H9 (cell line): Measurements from ENCODE around the gene BCO1. TPM values are rescaled to one million over a fixed set of nuclear protein-coding genes. Genes with fewer than 3 reads are reported as not detected.

ENCODE experiments used
- DNase-seq: peaks from one replicate; pipeline ENCODE4 v3.0.0-alpha.2; 2017
- H2AFZ ChIP-seq: one replicate; pipeline ENCODE4 v1.6.1; 2013; ENCODE audit warnings: mild to moderate bottlenecking, low read length, control low read depth, moderate library complexity
- H2AK5ac ChIP-seq: 2 replicates; pipeline ENCODE4 v1.6.1; 2013; ENCODE audit warnings: low read length, control low read depth, mixed read lengths; ENCODE audit not compliant: insufficient read length
- H2BK120ac ChIP-seq: one replicate; pipeline ENCODE4 v1.6.1; 2013; ENCODE audit warnings: low read depth, mild to moderate bottlenecking, low read length, control low read depth, inconsistent platforms; ENCODE audit not compliant: poor library complexity, severe bottlenecking
- H2BK12ac ChIP-seq: 2 replicates; pipeline ENCODE4 v1.6.1; 2013; ENCODE audit warnings: low read length, control low read depth, mixed read lengths, low read depth; ENCODE audit not compliant: insufficient read length
- H2BK15ac ChIP-seq: 2 replicates; pipeline ENCODE4 v1.6.1; 2013; ENCODE audit warnings: low read depth, low read length, control low read depth
- H2BK20ac ChIP-seq: one replicate; pipeline ENCODE4 v1.6.1; 2013; ENCODE audit warnings: low read depth, mild to moderate bottlenecking, low read length, control low read depth, inconsistent platforms; ENCODE audit not compliant: poor library complexity, severe bottlenecking
- H2BK5ac ChIP-seq: 2 replicates; pipeline ENCODE4 v1.6.1; 2013; ENCODE audit warnings: low read length, control low read depth, mixed read lengths; ENCODE audit not compliant: insufficient read length
- H3K14ac ChIP-seq: 2 replicates; pipeline ENCODE4 v1.6.1; 2013; ENCODE audit warnings: low read length, control low read depth; ENCODE audit not compliant: insufficient read depth
- H3K18ac ChIP-seq: 2 replicates; pipeline ENCODE4 v1.6.1; 2013; ENCODE audit warnings: low read depth, mild to moderate bottlenecking, mixed read lengths, low read length, control low read depth; ENCODE audit not compliant: insufficient read length
- H3K23ac ChIP-seq: 2 replicates; pipeline ENCODE4 v1.6.1; 2013; ENCODE audit warnings: low read length, control low read depth, mixed read lengths, low read depth; ENCODE audit not compliant: insufficient read length
- H3K23me2 ChIP-seq: 2 replicates; pipeline ENCODE4 v1.6.1; 2013; ENCODE audit warnings: low read depth, mild to moderate bottlenecking, mixed read lengths, low read length, control low read depth; ENCODE audit not compliant: insufficient read length, poor library complexity, severe bottlenecking
- H3K27ac ChIP-seq: 2 replicates; pipeline ENCODE4 v1.5.1; 2013; ENCODE audit warnings: low read length, control low read depth, mixed read lengths, low read depth; ENCODE audit not compliant: insufficient read length
- H3K27me3 ChIP-seq: 2 replicates; pipeline ENCODE4 v1.6.1; 2013; ENCODE audit warnings: low read length, control low read depth, inconsistent platforms; ENCODE audit not compliant: insufficient read depth
- H3K4ac ChIP-seq: 2 replicates; pipeline ENCODE4 v1.6.1; 2013; ENCODE audit warnings: low read depth, mild to moderate bottlenecking, control low read depth, inconsistent platforms, low read length, moderate library complexity
- H3K4me1 ChIP-seq: 2 replicates; pipeline ENCODE4 v1.6.1; 2013; ENCODE audit warnings: low read length, control low read depth, inconsistent platforms; ENCODE audit not compliant: insufficient read depth
- H3K4me2 ChIP-seq: 2 replicates; pipeline ENCODE4 v1.6.1; 2013; ENCODE audit warnings: low read length, control low read depth, mixed read lengths; ENCODE audit not compliant: insufficient read length, insufficient read depth
- H3K56ac ChIP-seq: 2 replicates; pipeline ENCODE4 v1.6.1; 2013; ENCODE audit warnings: low read depth, mild to moderate bottlenecking, mixed read lengths, low read length, control low read depth; ENCODE audit not compliant: insufficient read length
- H3K79me1 ChIP-seq: 2 replicates; pipeline ENCODE4 v1.6.1; 2013; ENCODE audit warnings: low read depth, mild to moderate bottlenecking, moderate library complexity, low read length, control low read depth, inconsistent platforms; ENCODE audit not compliant: insufficient read depth, poor library complexity, severe bottlenecking
- H3K79me2 ChIP-seq: 2 replicates; pipeline ENCODE4 v1.6.1; 2013; ENCODE audit warnings: low read length, control low read depth, inconsistent platforms; ENCODE audit not compliant: insufficient read depth
- H3K9ac ChIP-seq: 2 replicates; pipeline ENCODE4 v1.6.1; 2013; ENCODE audit warnings: low read length, control low read depth, mixed read lengths; ENCODE audit not compliant: insufficient read length; ENCODE audit errors: extremely low read depth
- H3K9me3 ChIP-seq: one replicate; pipeline ENCODE4 v1.6.1; 2013; ENCODE audit warnings: low read depth, low read length, inconsistent platforms; ENCODE audit not compliant: control insufficient read depth
- H3T11ph ChIP-seq: one replicate; pipeline ENCODE4 v1.6.1; 2013; ENCODE audit warnings: mild to moderate bottlenecking, low read length, control low read depth, inconsistent platforms
- H4K20me1 ChIP-seq: one replicate; pipeline ENCODE4 v1.6.1; 2013; ENCODE audit not compliant: control insufficient read depth, insufficient read length, insufficient read depth
- H4K5ac ChIP-seq: 2 replicates; pipeline ENCODE4 v1.6.1; 2013; ENCODE audit warnings: low read depth, mild to moderate bottlenecking, mixed read lengths, low read length, control low read depth; ENCODE audit not compliant: insufficient read length
- H4K8ac ChIP-seq: replicated peaks from 2 replicates; pipeline ENCODE4 v1.6.1; 2013; ENCODE audit warnings: low read length, control low read depth, mixed read lengths, low read depth; ENCODE audit not compliant: insufficient read length
- H4K91ac ChIP-seq: 2 replicates; pipeline ENCODE4 v1.6.1; 2013; ENCODE audit warnings: low read depth, mild to moderate bottlenecking, moderate library complexity, mixed read lengths, low read length, control low read depth; ENCODE audit not compliant: insufficient read length
- H3K27ac Mint-ChIP-seq, 3 experiments: 2 replicates in 2 of 3; 3 replicates in 1 of 3; pipeline ENCODE4 v1.8.0; 2020 to 2021; ENCODE audit warnings: mixed read lengths in 3 of 3, mild to moderate bottlenecking in 1 of 3, moderate library complexity in 1 of 3
- H3K27me3 Mint-ChIP-seq: 2 replicates; pipeline ENCODE4 v1.8.0; 2021; ENCODE audit warnings: low read depth, mild to moderate bottlenecking, moderate library complexity, mixed read lengths
- H3K36me3 Mint-ChIP-seq, 3 experiments: 2 replicates in 2 of 3; 3 replicates in 1 of 3; pipeline ENCODE4 v1.8.0; 2020 to 2021; ENCODE audit warnings: low read depth in 3 of 3, mixed read lengths in 3 of 3; ENCODE audit not compliant: insufficient read depth in 1 of 3
- H3K4me1 Mint-ChIP-seq, 2 experiments: 2 replicates each; pipeline ENCODE4 v1.8.0; 2020; ENCODE audit warnings: mixed read lengths in 2 of 2
- H3K4me3 Mint-ChIP-seq, 2 experiments: 2 replicates in 1 of 2; 3 replicates in 1 of 2; pipeline ENCODE4 v1.8.0; 2020 to 2021; ENCODE audit warnings: mild to moderate bottlenecking in 2 of 2, mixed read lengths in 2 of 2, moderate library complexity in 1 of 2
- H3K9me3 Mint-ChIP-seq, 2 experiments: 2 replicates in 1 of 2; 3 replicates in 1 of 2; pipeline ENCODE4 v1.8.0; 2020; ENCODE audit warnings: mild to moderate bottlenecking in 2 of 2, mixed read lengths in 2 of 2, moderate library complexity in 1 of 2
- WGBS: extraction: QIAGEN DNeasy Blood & Tissue Kit; methylation state at CpG from one replicate; pipeline ENCODE4 v1.1.7; 2013; ENCODE audit warnings: missing lambda C conversion rate, low lambda C conversion rate, mixed read lengths; ENCODE audit not compliant: insufficient read length; ENCODE audit errors: extremely low coverage; 5-methylcytosine and 5-hydroxymethylcytosine counted together
- total RNA-seq: library from RNA; stranded (reverse); gene quantifications from 2 replicates; pipeline ENCODE4 v1.2.1, GENCODE V29; 2021
- TF ChIP-seq, protein P1 (sequence below): fragments of 200-600 bp; sonication (generic); conservative IDR thresholded peaks from 3 replicates; pipeline ENCODE4 v1.8.0; 2021; ENCODE audit warnings: antibody characterized with exemption, mild to moderate bottlenecking

BCO1 gene
- total RNA-seq, 1 experiment from 2014 or later = not detected

- no peak overlapping the region for H3K4ac ChIP-seq
- no peak overlapping the region for H3K56ac ChIP-seq
- H3K27me3 Mint-ChIP-seq = no peaks in the 10 kb centered on the region
- H3K4me1 ChIP-seq = no peaks in the 10 kb centered on the region; the same call in 1 of the 2 replicates
- H3K23me2 ChIP-seq = peaks cover 10% of the 10 kb centered on the region
- no peak overlapping the region for H4K8ac ChIP-seq
- H3K9me3 Mint-ChIP-seq = no peaks in the 10 kb centered on the region
- H2BK120ac ChIP-seq = no peak overlapping the region
- no peak overlapping the region for H3K9ac ChIP-seq
- no peak overlapping the region for H2BK12ac ChIP-seq
- no peaks in the 10 kb centered on the region for H4K20me1 ChIP-seq
- H2BK5ac ChIP-seq = no peak overlapping the region
- TF ChIP-seq, protein P1, sequence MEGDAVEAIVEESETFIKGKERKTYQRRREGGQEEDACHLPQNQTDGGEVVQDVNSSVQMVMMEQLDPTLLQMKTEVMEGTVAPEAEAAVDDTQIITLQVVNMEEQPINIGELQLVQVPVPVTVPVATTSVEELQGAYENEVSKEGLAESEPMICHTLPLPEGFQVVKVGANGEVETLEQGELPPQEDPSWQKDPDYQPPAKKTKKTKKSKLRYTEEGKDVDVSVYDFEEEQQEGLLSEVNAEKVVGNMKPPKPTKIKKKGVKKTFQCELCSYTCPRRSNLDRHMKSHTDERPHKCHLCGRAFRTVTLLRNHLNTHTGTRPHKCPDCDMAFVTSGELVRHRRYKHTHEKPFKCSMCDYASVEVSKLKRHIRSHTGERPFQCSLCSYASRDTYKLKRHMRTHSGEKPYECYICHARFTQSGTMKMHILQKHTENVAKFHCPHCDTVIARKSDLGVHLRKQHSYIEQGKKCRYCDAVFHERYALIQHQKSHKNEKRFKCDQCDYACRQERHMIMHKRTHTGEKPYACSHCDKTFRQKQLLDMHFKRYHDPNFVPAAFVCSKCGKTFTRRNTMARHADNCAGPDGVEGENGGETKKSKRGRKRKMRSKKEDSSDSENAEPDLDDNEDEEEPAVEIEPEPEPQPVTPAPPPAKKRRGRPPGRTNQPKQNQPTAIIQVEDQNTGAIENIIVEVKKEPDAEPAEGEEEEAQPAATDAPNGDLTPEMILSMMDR = no peak
- no peak overlapping the region for H2AK5ac ChIP-seq
- peaks cover 26% of the 10 kb centered on the region; the same call in 1 of the 2 replicates for H3K79me2 ChIP-seq
- H3K4me1 Mint-ChIP-seq = peaks cover 21 to 26% of the 10 kb centered on the region in 2 experiments
- H2AFZ ChIP-seq = no peak overlapping the region
- no peak overlapping the region for H4K91ac ChIP-seq
- no peak overlapping the region for H2BK15ac ChIP-seq
- no peak overlapping the region; a peak in 1 of 5 replicates for H3K4me3 Mint-ChIP-seq
- H3K23ac ChIP-seq = no peak overlapping the region
- H3K79me1 ChIP-seq = peaks cover 4% of the 10 kb centered on the region
- no peak overlapping the region for H3K18ac ChIP-seq
- H3K36me3 Mint-ChIP-seq = no peaks in the 10 kb centered on the region; a peak in 1 of 7 replicates
- no CpG with 5 or more reads among the region's 7 CpGs for WGBS
- H2BK20ac ChIP-seq = no peak overlapping the region
- H3T11ph ChIP-seq = no peak overlapping the region
- H3K14ac ChIP-seq = no peak overlapping the region
- no peak overlapping the region for H4K5ac ChIP-seq
- no peak overlapping the region for H3K27ac Mint-ChIP-seq
- DNase-seq = no peak
- H3K27me3 ChIP-seq = no peaks in the 10 kb centered on the region
- no peak overlapping the region for H3K27ac ChIP-seq
- H3K9me3 ChIP-seq = no peaks in the 10 kb centered on the region
- peak overlapping the region; percentile 22 for H3K4me2 ChIP-seq
Measured at GRCh38 chr16:81318711-81319110, 80.2 kb downstream of the BCO1 start.
